Measurements from ENCODE around the gene GPRC5C. TPM values are rescaled to one million over a fixed set of nuclear protein-coding genes. Genes with fewer than 3 reads are reported as not detected.

GPRC5C gene
- total and polyA plus RNA-seq, 2 of the 13 experiments (the other 11 are each of a cell fraction or from before 2014, with no cell fraction given): 85.6 to 300 TPM

- Histone ChIP-seq H3K4me2 (ENCODE audit: low read depth, low read length) (peak overlapping the region; percentile 91), H3K27ac (ENCODE audit: extremely low read length, insufficient read depth, low read length) (peak overlapping the region; percentile 96), H3K4me3 (replicated peaks in 1 of 3; ENCODE audit: insufficient read depth in 1 of 3, low read depth in 2 of 3, low read length in 3 of 3) (peak overlapping the region; percentile 33 to 72 (median 41)), H3K27me3 (ENCODE audit: control insufficient read depth in 1 of 2, insufficient read depth in 2 of 2, low read length in 2 of 2) (no peaks in the 10 kb centered on the region), H3K4me1 (ENCODE audit: insufficient read depth, low read length) (peaks cover 37% of the 10 kb centered on the region), H3K36me3 (replicated peaks in 1 of 2; ENCODE audit: control insufficient read depth in 1 of 2, insufficient read depth in 2 of 2, low read length in 2 of 2) (peaks cover 38 to 64% of the 10 kb centered on the region in 2 experiments), H4K20me1 (ENCODE audit: insufficient read depth, low read length) (peaks cover 13% of the 10 kb centered on the region), H3K9me3 (ENCODE audit: low read length) (no peaks in the 10 kb centered on the region), H2AFZ (ENCODE audit: low read length) (no peak overlapping the region), H3K79me2 (ENCODE audit: insufficient read depth, low read length) (peaks cover 13% of the 10 kb centered on the region), H3K9ac (ENCODE audit: insufficient read depth, low read depth, low read length) (peak overlapping the region; percentile 82)
- POLR2A ChIA-PET: interaction anchor here (0.7 to 5.6 kb wide), 14 partner anchors 9 to 429 kb away, joined by 3 to 126 read pairs (median 5); partner anchors contain the start of genes FDXR and RAB37
- 87% methylated on average over 8 of the region's 8 CpGs for WGBS (ENCODE audit: low lambda C conversion rate)
- CTCF ChIA-PET (ENCODE audit: low intra/inter-chr PET ratio, low total read pairs): no interaction called here
- ATAC-seq (no peak), FAIRE-seq (no peak), DNase-seq (ENCODE audit: low spot score) (no peak)
- in situ Hi-C loops (cut with HindIII; ENCODE audit: extremely low pct_ligation_motif_present, low pct_unique_long_range_greater_than_20kb) (loop anchor here (25.0 kb wide), 2 partner anchors 656 to 1156 kb away; no protein-coding TSS in a partner anchor), intact Hi-C loops (cut with micrococcal nuclease; ENCODE audit: unreplicated experiment) (loop anchor here (1.0 to 2.0 kb wide), 2 partner anchors 10 to 15 kb away; no protein-coding TSS in a partner anchor)
- BruUV-seq (replicated peaks): no TSS peak
- 0 out of 2 replicates have a peak, but pooled peaks have one; percentile 16 for TF ChIP-seq TBX2 (CRISPR knock-in tag; IDR thresholded peaks at IDR 0.05; ENCODE audit: borderline replicate concordance)
- TF ChIP-seq AKAP8 (CRISPR knock-in tag; IDR thresholded peaks at IDR 0.05): peak; percentile 90; the same call in 1 of the 2 replicates
- 0 out of 2 replicates have a peak, but pooled peaks have one; percentile 29 for TF ChIP-seq NR0B2 (CRISPR knock-in tag; IDR thresholded peaks at IDR 0.05)
- no peak for TF ChIP-seq PATZ1 (CRISPR knock-in tag; IDR thresholded peaks at IDR 0.05)
- 0 out of 2 replicates have a peak, but pooled peaks have one; percentile 3 for TF ChIP-seq ZFP90 (CRISPR knock-in tag; IDR thresholded peaks at IDR 0.05; ENCODE audit: borderline replicate concordance)
- peak; percentile 80 for TF ChIP-seq MTERF4 (CRISPR knock-in tag; IDR thresholded peaks at IDR 0.05)
- TF ChIP-seq KDM5B (CRISPR knock-in tag; IDR thresholded peaks at IDR 0.05; ENCODE audit: borderline replicate concordance): peak; percentile 52
- 0 out of 2 replicates have a peak, but pooled peaks have one; percentile 12 for TF ChIP-seq ZNF710 (CRISPR knock-in tag; IDR thresholded peaks at IDR 0.05; ENCODE audit: borderline replicate concordance)
- TF ChIP-seq DMTF1 (CRISPR knock-in tag; IDR thresholded peaks at IDR 0.05): 0 out of 2 replicates have a peak, but pooled peaks have one; percentile 3
- TF ChIP-seq TIGD3 (CRISPR knock-in tag; IDR thresholded peaks at IDR 0.05; ENCODE audit: borderline replicate concordance): no peak
Measured at GRCh38 chr17:74443516-74444296, 11.8 kb downstream of the GPRC5C start.

Data from HepG2 (cell line).